Superior temporal gyrus (tissue), 1 donor: ENCODE results near the gene ITGA11.

Experiments used
- DNase-seq: peaks from one replicate; pipeline ENCODE4 v3.0.0-alpha.2; 2016; ENCODE audit errors: extremely low spot score

ITGA11 gene

GRCh38 chr15:68389041-68389930, 42.7 kb downstream of the ITGA11 start:
- no peak for DNase-seq

- DNase-seq = no peak
Observed at GRCh38 chr15:68387381-68388143, 44.4 kb downstream of the ITGA11 start.

- no peak for DNase-seq
Observed at GRCh38 chr15:68386587-68387288, 45.2 kb downstream of the ITGA11 start.

GRCh38 chr15:68385671-68386586, 46.0 kb downstream of the ITGA11 start:
- no peak for DNase-seq

- DNase-seq = no peak
Observed at GRCh38 chr15:68385240-68385561, 46.8 kb downstream of the ITGA11 start.

GRCh38 chr15:68384451-68385239, 47.3 kb downstream of the ITGA11 start:
- DNase-seq = no peak

GRCh38 chr15:68383161-68384074, 48.5 kb downstream of the ITGA11 start:
- DNase-seq = peak; percentile 72

GRCh38 chr15:68382286-68383007, 49.5 kb downstream of the ITGA11 start:
- no peak for DNase-seq

GRCh38 chr15:68380456-68380855, 51.5 kb downstream of the ITGA11 start:
- no peak for DNase-seq

GRCh38 chr15:68379759-68380290, 52.1 kb downstream of the ITGA11 start:
- no peak for DNase-seq

- DNase-seq = no peak
Observed at GRCh38 chr15:68379058-68379758, 52.8 kb downstream of the ITGA11 start.

- DNase-seq = no peak
Observed at GRCh38 chr15:68378595-68378994, 53.4 kb downstream of the ITGA11 start.

- DNase-seq = no peak
Observed at GRCh38 chr15:68377766-68378165, 54.2 kb downstream of the ITGA11 start.

GRCh38 chr15:68376447-68377060, 55.4 kb downstream of the ITGA11 start:
- DNase-seq = no peak

GRCh38 chr15:68375716-68376220, 56.2 kb downstream of the ITGA11 start:
- DNase-seq = no peak

- DNase-seq = no peak
Observed at GRCh38 chr15:68375191-68375631, 56.8 kb downstream of the ITGA11 start.

GRCh38 chr15:68374168-68374745, 57.7 kb downstream of the ITGA11 start:
- DNase-seq = no peak
